K562 (cell line): ENCODE results near the gene PTPN11. TPM values are rescaled to one million over a fixed set of nuclear protein-coding genes. Genes with fewer than 3 reads are reported as not detected.

Experiments used
- CREB5 ChIP-seq: fragments of 250-450 bp; sonication (Bioruptor Pico); IDR thresholded peaks from 2 replicates; pipeline ENCODE4 v1.5.0; 2020; ENCODE audit warnings: mild to moderate bottlenecking
- E2F8 ChIP-seq: fragments of 450-650 bp; IDR thresholded peaks from 2 replicates; pipeline ENCODE4 v1.7.1; 2018; ENCODE audit warnings: mild to moderate bottlenecking, low read depth; ENCODE audit not compliant: partially characterized antibody
- ESRRA ChIP-seq: fragments of 450-650 bp; IDR thresholded peaks from 2 replicates; pipeline ENCODE4 v1.6.1; 2014; ENCODE audit warnings: low read depth, mild to moderate bottlenecking, moderate library complexity, borderline replicate concordance
- FOXA1 ChIP-seq: fragments of 450-650 bp; IDR thresholded peaks from 2 replicates; pipeline ENCODE4 v1.6.1; 2016; ENCODE audit warnings: mild to moderate bottlenecking, borderline replicate concordance
- GATAD2B ChIP-seq: fragments of 450-650 bp; IDR thresholded peaks from 2 replicates; pipeline ENCODE4 v1.6.1; 2017; ENCODE audit warnings: mild to moderate bottlenecking, borderline replicate concordance
- GTF2B ChIP-seq: IDR thresholded peaks from 2 replicates; pipeline ENCODE4 v1.6.1; 2011; ENCODE audit not compliant: insufficient read length; ENCODE audit errors: extremely low read depth
- HDAC8 ChIP-seq: fragments of 450-650 bp; IDR thresholded peaks from 2 replicates; pipeline ENCODE4 v1.6.1; 2016; ENCODE audit warnings: mild to moderate bottlenecking, missing genetic modification characterization, moderate library complexity, missing compliant biosample characterization
- HNRNPL ChIP-seq: fragments of 200-400 bp; formaldehyde crosslinking; IDR thresholded peaks from 2 replicates; pipeline ENCODE4 v1.6.1; 2017; ENCODE audit warnings: low read depth, mild to moderate bottlenecking, low read length
- KAT7 ChIP-seq: sonication (generic); formaldehyde crosslinking; IDR thresholded peaks from 2 replicates; pipeline ENCODE4 v1.8.0; 2022; ENCODE audit warnings: missing genetic modification reagents, mild to moderate bottlenecking, borderline replicate concordance
- KAT8 ChIP-seq: fragments of 450-650 bp; IDR thresholded peaks from 2 replicates; pipeline ENCODE4 v1.6.1; 2016; ENCODE audit warnings: low read depth, mild to moderate bottlenecking
- MBD2 ChIP-seq: sonication (generic); IDR thresholded peaks from 2 replicates; pipeline ENCODE4 v1.6.1; 2016; ENCODE audit warnings: low read depth, borderline replicate concordance
- MITF ChIP-seq: IDR thresholded peaks from 2 replicates; pipeline ENCODE4 v1.6.1; 2014; ENCODE audit warnings: antibody characterized with exemption
- NFE2 ChIP-seq: IDR thresholded peaks from 2 replicates; pipeline ENCODE4 v1.6.1; 2014; ENCODE audit warnings: antibody characterized with exemption, low read depth
- NFIC ChIP-seq: fragments of 450-650 bp; IDR thresholded peaks from 2 replicates; pipeline ENCODE4 v1.6.1; 2017; ENCODE audit warnings: mild to moderate bottlenecking, inconsistent platforms
- NUFIP1 ChIP-seq: fragments of 450-650 bp; IDR thresholded peaks from 2 replicates; pipeline ENCODE4 v1.6.1; 2018; ENCODE audit not compliant: partially characterized antibody
- POLR2A ChIP-seq: fragments of 450-650 bp; conservative IDR thresholded peaks from 2 replicates; pipeline ENCODE4 v1.6.1; 2016
- SMAD3 ChIP-seq: fragments of 450-650 bp; formaldehyde crosslinking; conservative IDR thresholded peaks from 2 replicates; pipeline ENCODE4 v1.4.0; 2020; ENCODE audit warnings: mild to moderate bottlenecking
- SREBF1 ChIP-seq: fragments of 150-350 bp; IDR thresholded peaks from 2 replicates; pipeline ENCODE4 v1.6.1; 2014; ENCODE audit warnings: antibody characterized with exemption, low read depth, low read length, borderline replicate concordance
- TAF9B ChIP-seq: fragments of 450-650 bp; IDR thresholded peaks from 2 replicates; pipeline ENCODE4 v1.6.1; 2018; ENCODE audit warnings: mild to moderate bottlenecking; ENCODE audit not compliant: partially characterized antibody
- YY1 ChIP-seq, 3 experiments: IDR thresholded peaks; 2 replicates each; pipeline ENCODE4 v1.6.1; 2011; ENCODE audit warnings: low read length in 2 of 3, mild to moderate bottlenecking in 2 of 3, moderate library complexity in 2 of 3, borderline replicate concordance in 1 of 3, control low read depth in 1 of 3, low read depth in 1 of 3; ENCODE audit not compliant: insufficient read depth in 3 of 3, insufficient replicate concordance in 2 of 3, control insufficient read depth in 1 of 3, insufficient read length in 1 of 3; ENCODE audit errors: extremely low read depth in 1 of 3
- ZFP36 ChIP-seq: fragments of 150-350 bp; IDR thresholded peaks from 2 replicates; pipeline ENCODE4 v1.6.1; 2018; ENCODE audit warnings: low read length, low read depth; ENCODE audit not compliant: partially characterized antibody
- ZKSCAN8 ChIP-seq: fragments of 200-800 bp; sonication (Bioruptor generic); IDR thresholded peaks from 2 replicates; pipeline ENCODE4 v1.6.1; 2016; ENCODE audit warnings: missing genetic modification characterization, missing compliant biosample characterization
- ZNF212 ChIP-seq: fragments of 450-650 bp; formaldehyde crosslinking; IDR thresholded peaks from 2 replicates; pipeline ENCODE4 v1.4.0; 2020; ENCODE audit warnings: mild to moderate bottlenecking
- ZNF24 ChIP-seq: fragments of 450-650 bp; IDR thresholded peaks from 2 replicates; pipeline ENCODE4 v1.6.1; 2016
- ZNF347 ChIP-seq: fragments of 450-650 bp; formaldehyde crosslinking; IDR thresholded peaks from 2 replicates; pipeline ENCODE4 v1.4.0; 2020; ENCODE audit warnings: low read depth, mild to moderate bottlenecking, moderate library complexity
- ZNF431 ChIP-seq: sonication (generic); formaldehyde crosslinking; IDR thresholded peaks from 2 replicates; pipeline ENCODE4 v1.8.0; 2022; ENCODE audit warnings: mild to moderate bottlenecking, missing genetic modification reagents
- polyA plus RNA-seq, 8 experiments: library from polyadenylated mRNA; depleted of rRNA in 4 of 8; stranded (reverse) in 5 of 8; unstranded in 3 of 8; fragments of >200 nt; fragmentation: Nextera tagmentation in 2 of 8; fragmentation: Illumina TruSeq in 1 of 8; extraction: Ambion mirVana in 2 of 8; extraction: Trizol in 1 of 8; gene quantifications; 2 replicates each; pipeline versions ENCODE4 v1.2.1 to v1.2.3, GENCODE V29; 2011 to 2014; ENCODE audit warnings: inconsistent platforms in 1 of 8, missing spikeins in 1 of 8
- total RNA-seq, 7 experiments: library from RNA; depleted of rRNA in 6 of 7; stranded (reverse); fragments of >200 nt in 6 of 7; fragmentation: Illumina TruSeq in 2 of 7; extraction: Trizol in 2 of 7; gene quantifications; 2 replicates each; pipeline versions ENCODE4 v1.2.1 to v1.2.3, GENCODE V29; 2011 to 2021; ENCODE audit warnings: low replicate concordance in 1 of 7

The PTPN11 gene
- total and polyA plus RNA-seq, 9 of the 15 experiments (the other 6 are each of a cell fraction or from before 2014, with no cell fraction given) = 22.5 to 126 (median 79.7) TPM

GRCh38 chr12:112375105-112375504 is 43.6 kb upstream of the PTPN11 start (continued):
- TF ChIP-seq HDAC8 (no peak), TAF9B (no peak), KAT8 (no peak), ZNF347 (CRISPR knock-in tag) (no peak), ZNF24 (no peak), MITF (no peak), SREBF1 (no peak), ESRRA (no peak), ZNF431 (CRISPR knock-in tag) (no peak), GTF2B (no peak), ZNF212 (CRISPR knock-in tag) (no peak), KAT7 (CRISPR knock-in tag) (no peak), NFE2 (0 out of 2 replicates have a peak, but pooled peaks have one; percentile 9), HNRNPL (no peak), E2F8 (no peak), ZKSCAN8 (CRISPR knock-in tag) (no peak), FOXA1 (no peak), SMAD3 (no peak), YY1 (IDR thresholded peaks at IDR 0.05; ENCODE audit: borderline replicate concordance in 1 of 3, control insufficient read depth in 1 of 3, extremely low read depth in 1 of 3, insufficient read depth in 3 of 3, insufficient read length in 1 of 3, insufficient replicate concordance in 2 of 3, low read depth in 1 of 3, low read length in 2 of 3) (no peak), ZFP36 (no peak), NFIC (peak; percentile 89), NUFIP1 (no peak), GATAD2B (no peak), MBD2 (no peak), POLR2A (no peak), CREB5 (CRISPR knock-in tag) (no peak)
